HG02970 (cell line): ENCODE data around the gene SPAG7.

ENCODE experiments used
- ATAC-seq: cut with Tn5 transposase; IDR thresholded peaks from one replicate; pipeline ENCODE4 v1.9.1; 2021; ENCODE audit warnings: mild to moderate bottlenecking, moderate library complexity, moderate number of reproducible peaks; ENCODE audit not compliant: unreplicated experiment, low FRiP score

The SPAG7 gene

GRCh38 chr17:4951486-4951885, 16.1 kb downstream of the SPAG7 start:
- no peak for ATAC-seq

GRCh38 chr17:4950746-4951204, 16.8 kb downstream of the SPAG7 start, which contains the start of gene ENO3:
ENO3 (plus strand) TSS chr17:4951119; CDS start chr17:4951830, 711 bp downstream.
- ATAC-seq, result no peak

GRCh38 chr17:4950075-4950745, 17.4 kb downstream of the SPAG7 start:
- peak; percentile 5 for ATAC-seq

- peak; percentile 31 for ATAC-seq
Measured at GRCh38 chr17:4949321-4950074, 18.1 kb downstream of the SPAG7 start.

- ATAC-seq, result peak; percentile 33
Measured at GRCh38 chr17:4948931-4949320, 18.7 kb downstream of the SPAG7 start.

GRCh38 chr17:4948166-4948930, 19.3 kb downstream of the SPAG7 start, which contains the start of gene PFN1:
PFN1 (minus strand) TSS chr17:4948530; CDS start chr17:4948394, 136 bp downstream.
- peak; percentile 25 for ATAC-seq

- peak; percentile 8 for ATAC-seq
Measured at GRCh38 chr17:4947411-4948165, 20.0 kb downstream of the SPAG7 start.

GRCh38 chr17:4947010-4947410, 20.6 kb downstream of the SPAG7 start:
- ATAC-seq, result no peak

- no peak for ATAC-seq
Measured at GRCh38 chr17:4946312-4946976, 21.2 kb downstream of the SPAG7 start.

- ATAC-seq, result no peak
Measured at GRCh38 chr17:4945944-4946280, 21.7 kb downstream of the SPAG7 start.

- no peak for ATAC-seq
Measured at GRCh38 chr17:4945176-4945943, 22.3 kb downstream of the SPAG7 start.

GRCh38 chr17:4944554-4945175, 23.0 kb downstream of the SPAG7 start:
- no peak for ATAC-seq

GRCh38 chr17:4944163-4944553, 23.5 kb downstream of the SPAG7 start:
- ATAC-seq, result no peak

- ATAC-seq, result no peak
Measured at GRCh38 chr17:4942760-4943508, 24.7 kb downstream of the SPAG7 start.

- ATAC-seq, result no peak
Measured at GRCh38 chr17:4941319-4941610, 26.4 kb downstream of the SPAG7 start.

- ATAC-seq, result no peak
Measured at GRCh38 chr17:4940555-4941318, 26.9 kb downstream of the SPAG7 start.

- ATAC-seq, result peak; percentile 81
Measured at GRCh38 chr17:4939796-4940554, 27.6 kb downstream of the SPAG7 start, which contains the start of the genes RNF167 and SLC25A11. RNF167 (plus strand) TSS chr17:4940268; CDS start chr17:4940910, 642 bp downstream. SLC25A11 (minus strand) TSS chr17:4940046; CDS start chr17:4939910, 136 bp downstream.
